NCI-H345 (cell line): Measurements from ENCODE around the gene DMBX1.
A peak's percentile ranks its signal among the peaks of the same experiment; 100 is the strongest.

Experiments
- DNase-seq: peaks from one replicate; lab custom pipeline; 2025; lab: John Stamatoyannopoulos, UW

DMBX1 gene

GRCh38 chr1:46506470-46507219 is 17.0 kb downstream of the DMBX1 start:
- no peak for DNase-seq

- DNase-seq, result no peak
Measured at GRCh38 chr1:46508757-46509156, 19.1 kb downstream of the DMBX1 start.

- no peak for DNase-seq
Measured at GRCh38 chr1:46510341-46510997, 20.8 kb downstream of the DMBX1 start.

GRCh38 chr1:46510998-46511365 is 21.3 kb downstream of the DMBX1 start:
- no peak for DNase-seq

- DNase-seq, result no peak
Measured at GRCh38 chr1:46512135-46512791, 22.6 kb downstream of the DMBX1 start.

GRCh38 chr1:46512792-46513190 is 23.2 kb downstream of the DMBX1 start:
- no peak for DNase-seq

- no peak for DNase-seq
Measured at GRCh38 chr1:46513536-46513935, 23.9 kb downstream of the DMBX1 start.

- no peak for DNase-seq
Measured at GRCh38 chr1:46515576-46515975, 25.9 kb downstream of the DMBX1 start.

- DNase-seq, result no peak
Measured at GRCh38 chr1:46516200-46516950, 26.7 kb downstream of the DMBX1 start.

- DNase-seq, result peak; percentile 93
Measured at GRCh38 chr1:46517010-46517600, 27.5 kb downstream of the DMBX1 start.

GRCh38 chr1:46517932-46518498 is 28.4 kb downstream of the DMBX1 start:
- DNase-seq, result no peak

- no peak for DNase-seq
Measured at GRCh38 chr1:46519209-46519608, 29.6 kb downstream of the DMBX1 start.

GRCh38 chr1:46520063-46520911 is 30.7 kb downstream of the DMBX1 start:
- no peak for DNase-seq

- no peak for DNase-seq
Measured at GRCh38 chr1:46521414-46521813, 31.8 kb downstream of the DMBX1 start.

GRCh38 chr1:46522184-46522968 is 32.7 kb downstream of the DMBX1 start:
- no peak for DNase-seq

GRCh38 chr1:46522969-46523320 is 33.3 kb downstream of the DMBX1 start:
- no peak for DNase-seq

- DNase-seq, result no peak
Measured at GRCh38 chr1:46523496-46524353, 34.1 kb downstream of the DMBX1 start.

- no peak for DNase-seq
Measured at GRCh38 chr1:46524843-46525242, 35.2 kb downstream of the DMBX1 start.
